GM12878 (cell line): Measurements from ENCODE around the gene MRPL49. TPM values are rescaled to one million over a fixed set of nuclear protein-coding genes. Genes with fewer than 3 reads are reported as not detected.

Source experiments
- CTCF ChIP-seq, 3 experiments: IDR thresholded peaks in 2 of 3; conservative IDR thresholded peaks in 1 of 3; 2 replicates each; pipeline ENCODE4 v1.5.1; 2011; ENCODE audit warnings: low read depth in 3 of 3, low read length in 3 of 3, mild to moderate bottlenecking in 3 of 3, control low read depth in 2 of 3, moderate library complexity in 2 of 3, inconsistent platforms in 1 of 3, mixed read lengths in 1 of 3; ENCODE audit not compliant: control insufficient read depth in 2 of 3, insufficient read depth in 1 of 3; ENCODE audit errors: extremely low read depth in 1 of 3
- E2F4 ChIP-seq: IDR thresholded peaks from 2 replicates; pipeline ENCODE4 v1.6.1; 2012; ENCODE audit warnings: low read depth, low read length, improper control_type of control experiment
- EZH2 ChIP-seq: IDR thresholded peaks from 2 replicates; pipeline ENCODE4 v1.6.1; 2012; ENCODE audit warnings: low read depth, mild to moderate bottlenecking, control low read depth, inconsistent platforms, low read length, borderline replicate concordance; ENCODE audit not compliant: control insufficient read depth
- REST ChIP-seq: IDR thresholded peaks from 2 replicates; pipeline ENCODE4 v1.6.1; 2012; ENCODE audit warnings: mild to moderate bottlenecking, low read depth, low read length
- polyA plus RNA-seq, 11 experiments: library from polyadenylated mRNA; depleted of rRNA in 4 of 11; unstranded in 6 of 11; stranded (reverse) in 5 of 11; fragments of >200 nt; fragmentation: Nextera tagmentation in 4 of 11; fragmentation: Illumina TruSeq in 1 of 11; extraction: Ambion mirVana in 4 of 11; extraction: Trizol in 1 of 11; gene quantifications; 1 replicate in 1 of 11; 2 replicates in 10 of 11; pipeline versions ENCODE4 v1.2.1 to v1.2.3, GENCODE V29; 2011 to 2016; ENCODE audit warnings: inconsistent platforms in 2 of 11, missing spikeins in 2 of 11, low read depth in 1 of 11
- total RNA-seq, 4 experiments: library from RNA; depleted of rRNA in 3 of 4; stranded (reverse); fragments of >200 nt in 3 of 4; fragmentation: Illumina TruSeq in 1 of 4; extraction: Trizol in 1 of 4; gene quantifications; 2 replicates each; pipeline versions ENCODE4 v1.2.1 to v1.2.3, GENCODE V29; 2013 to 2021

Gene MRPL49
- total and polyA plus RNA-seq, 10 of the 15 experiments (the other 5 are each of a cell fraction or from before 2014, with no cell fraction given): 42.0 to 116 (median 71.7) TPM

GRCh38 chr11:65119670-65119995 lies 2.5 kb upstream of the MRPL49 start (continued):
- TF ChIP-seq REST (no peak), E2F4 (no peak), EZH2 (no peak), CTCF (IDR thresholded peaks at IDR 0.05 in 2 of 3, conservative IDR thresholded peaks at IDR 0.05 in 1 of 3; ENCODE audit: control insufficient read depth in 2 of 3, extremely low read depth in 1 of 3, insufficient read depth in 1 of 3, low read depth in 3 of 3, low read length in 3 of 3) (no peak)
